SK-N-SH treated with all-trans-retinoic acid at 6 μM for 48 hours (cell line): ENCODE measurements around the gene GPSM3.

ENCODE experiments used
- CSDC2 ChIP-seq: fragments of 250-450 bp; sonication (Bioruptor Pico); IDR thresholded peaks from 2 replicates; pipeline ENCODE4 v1.5.0; 2020; ENCODE audit warnings: mild to moderate bottlenecking, moderate library complexity
- CSRNP3 ChIP-seq: fragments of 250-450 bp; sonication (Bioruptor Pico); IDR thresholded peaks from 2 replicates; pipeline ENCODE4 v1.5.1; 2021; ENCODE audit warnings: mild to moderate bottlenecking, moderate library complexity
- ISL1 ChIP-seq: fragments of 250-450 bp; sonication (Bioruptor Pico); IDR thresholded peaks from 2 replicates; pipeline ENCODE4 v2.1.2; 2022; ENCODE audit warnings: mild to moderate bottlenecking, moderate library complexity
- OSR1 ChIP-seq: fragments of 250-450 bp; sonication (Bioruptor Pico); IDR thresholded peaks from 2 replicates; pipeline ENCODE4 v1.8.0; 2022; ENCODE audit warnings: moderate library complexity, mild to moderate bottlenecking, inconsistent platforms
- POU6F1 ChIP-seq: fragments of 250-450 bp; sonication (Bioruptor Pico); IDR thresholded peaks from 2 replicates; pipeline ENCODE4 v1.8.0; 2021; ENCODE audit warnings: low read depth, mild to moderate bottlenecking, moderate library complexity, borderline replicate concordance
- SNAI2 ChIP-seq: fragments of 250-450 bp; sonication (Bioruptor Pico); IDR thresholded peaks from 2 replicates; pipeline ENCODE4 v1.5.0; 2020; ENCODE audit warnings: mild to moderate bottlenecking, moderate library complexity
- TCF4 ChIP-seq: fragments of 250-450 bp; sonication (Bioruptor Pico); IDR thresholded peaks from 2 replicates; pipeline ENCODE4 v1.8.0; 2021; ENCODE audit warnings: mild to moderate bottlenecking, moderate library complexity, borderline replicate concordance
- ZC3H10 ChIP-seq: fragments of 250-450 bp; sonication (Bioruptor Pico); IDR thresholded peaks from 2 replicates; pipeline ENCODE4 v1.5.1; 2021; ENCODE audit warnings: mild to moderate bottlenecking, moderate library complexity
- ZFP30 ChIP-seq: fragments of 450-650 bp; formaldehyde crosslinking; IDR thresholded peaks from 2 replicates; pipeline ENCODE4 v1.5.0; 2022; ENCODE audit warnings: mild to moderate bottlenecking, moderate library complexity
- ZNF70 ChIP-seq: fragments of 450-650 bp; formaldehyde crosslinking; IDR thresholded peaks from 2 replicates; pipeline ENCODE4 v1.5.0; 2020; ENCODE audit warnings: mild to moderate bottlenecking, moderate library complexity
- TF ChIP-seq, protein P1 (sequence below): fragments of 250-450 bp; sonication (Bioruptor Pico); IDR thresholded peaks from 2 replicates; pipeline ENCODE4 v1.8.0; 2020; ENCODE audit warnings: mild to moderate bottlenecking, moderate library complexity, borderline replicate concordance
- TF ChIP-seq, protein P2 (sequence below): fragments of 250-450 bp; sonication (Bioruptor Pico); IDR thresholded peaks from 2 replicates; pipeline ENCODE4 v1.5.1; 2020; ENCODE audit warnings: low read depth, mild to moderate bottlenecking, moderate library complexity

GRCh38 chr6:32194825-32195651 lies 2.6 kb upstream of the GPSM3 start:
- TF ChIP-seq SNAI2 (no peak), ZC3H10 (no peak), CSRNP3 (CRISPR knock-in tag) (no peak), TCF4 (CRISPR knock-in tag) (no peak), OSR1 (CRISPR knock-in tag) (no peak), ZNF70 (CRISPR knock-in tag) (no peak), CSDC2 (CRISPR knock-in tag) (no peak), POU6F1 (no peak), ZFP30 (no peak), ISL1 (CRISPR knock-in tag) (no peak)
- TF ChIP-seq, protein P1, sequence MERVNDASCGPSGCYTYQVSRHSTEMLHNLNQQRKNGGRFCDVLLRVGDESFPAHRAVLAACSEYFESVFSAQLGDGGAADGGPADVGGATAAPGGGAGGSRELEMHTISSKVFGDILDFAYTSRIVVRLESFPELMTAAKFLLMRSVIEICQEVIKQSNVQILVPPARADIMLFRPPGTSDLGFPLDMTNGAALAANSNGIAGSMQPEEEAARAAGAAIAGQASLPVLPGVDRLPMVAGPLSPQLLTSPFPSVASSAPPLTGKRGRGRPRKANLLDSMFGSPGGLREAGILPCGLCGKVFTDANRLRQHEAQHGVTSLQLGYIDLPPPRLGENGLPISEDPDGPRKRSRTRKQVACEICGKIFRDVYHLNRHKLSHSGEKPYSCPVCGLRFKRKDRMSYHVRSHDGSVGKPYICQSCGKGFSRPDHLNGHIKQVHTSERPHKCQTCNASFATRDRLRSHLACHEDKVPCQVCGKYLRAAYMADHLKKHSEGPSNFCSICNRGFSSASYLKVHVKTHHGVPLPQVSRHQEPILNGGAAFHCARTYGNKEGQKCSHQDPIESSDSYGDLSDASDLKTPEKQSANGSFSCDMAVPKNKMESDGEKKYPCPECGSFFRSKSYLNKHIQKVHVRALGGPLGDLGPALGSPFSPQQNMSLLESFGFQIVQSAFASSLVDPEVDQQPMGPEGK, result no peak
- TF ChIP-seq, protein P2, sequence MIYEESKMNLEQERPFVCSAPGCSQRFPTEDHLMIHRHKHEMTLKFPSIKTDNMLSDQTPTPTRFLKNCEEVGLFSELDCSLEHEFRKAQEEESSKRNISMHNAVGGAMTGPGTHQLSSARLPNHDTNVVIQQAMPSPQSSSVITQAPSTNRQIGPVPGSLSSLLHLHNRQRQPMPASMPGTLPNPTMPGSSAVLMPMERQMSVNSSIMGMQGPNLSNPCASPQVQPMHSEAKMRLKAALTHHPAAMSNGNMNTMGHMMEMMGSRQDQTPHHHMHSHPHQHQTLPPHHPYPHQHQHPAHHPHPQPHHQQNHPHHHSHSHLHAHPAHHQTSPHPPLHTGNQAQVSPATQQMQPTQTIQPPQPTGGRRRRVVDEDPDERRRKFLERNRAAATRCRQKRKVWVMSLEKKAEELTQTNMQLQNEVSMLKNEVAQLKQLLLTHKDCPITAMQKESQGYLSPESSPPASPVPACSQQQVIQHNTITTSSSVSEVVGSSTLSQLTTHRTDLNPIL (CRISPR knock-in tag), result no peak
